ENCODE results near the gene AK9. TPM values are rescaled to one million over a fixed set of nuclear protein-coding genes. Genes with fewer than 3 reads are reported as not detected.

Gene AK9
- total and polyA plus RNA-seq, 2 donors, result 12.9 to 14.4 TPM

GRCh38 chr6:109457562-109457996 is 233.4 kb downstream of the AK9 start:
- Histone ChIP-seq H3K27me3 (ENCODE audit: control insufficient read depth in 2 of 2, insufficient read depth in 1 of 2, low read length in 1 of 2) (peaks cover 0 to 5% of the 10 kb centered on the region in 2 donors), H3K36me3 (ENCODE audit: control insufficient read depth in 2 of 2, insufficient read depth in 2 of 2, low read length in 1 of 2) (peaks cover 4 to 12% of the 10 kb centered on the region in 2 donors), H3K4me1 (ENCODE audit: control insufficient read depth in 2 of 2, insufficient read depth in 2 of 2, low read length in 2 of 2) (peaks cover 19 to 47% of the 10 kb centered on the region in 2 donors), H3K4me3 (ENCODE audit: low read length in 2 of 2) (no peak overlapping the region), H3K27ac (ENCODE audit: low read depth in 1 of 2, low read length in 1 of 2) (peak overlapping the region in 1 of 2 donors; percentile 31), H3K9me3 (ENCODE audit: control insufficient read depth in 2 of 2, insufficient read depth in 1 of 2, low read length in 1 of 2) (no peaks in the 10 kb centered on the region)
- DNase-seq (ENCODE audit: low read depth in 6 of 9, low spot score in 9 of 9), result no peak
- 96% methylated on average over 6 of the region's 6 CpGs for WGBS

- H3K27me3 ChIP-seq (ENCODE audit: control insufficient read depth in 2 of 2, insufficient read depth in 1 of 2, low read length in 1 of 2), result peaks cover 0 to 5% of the 10 kb centered on the region in 2 donors
- H3K27ac ChIP-seq (ENCODE audit: low read depth in 1 of 2, low read length in 1 of 2), result peak overlapping the region in 1 of 2 donors; percentile 47
- H3K4me1 ChIP-seq (ENCODE audit: control insufficient read depth in 2 of 2, insufficient read depth in 2 of 2, low read length in 2 of 2), result peaks cover 19 to 52% of the 10 kb centered on the region in 2 donors
- peaks cover 4 to 10% of the 10 kb centered on the region in 2 donors for H3K36me3 ChIP-seq (ENCODE audit: control insufficient read depth in 2 of 2, insufficient read depth in 2 of 2, low read length in 1 of 2)
- 90% methylated on average over 16 of the region's 16 CpGs for WGBS
- H3K4me3 ChIP-seq (ENCODE audit: low read length in 2 of 2), result peak overlapping the region in 1 of 2 donors; percentile 91
- DNase-seq (ENCODE audit: low read depth in 6 of 9, low spot score in 9 of 9), result no peak
- no peaks in the 10 kb centered on the region for H3K9me3 ChIP-seq (ENCODE audit: control insufficient read depth in 2 of 2, insufficient read depth in 1 of 2, low read length in 1 of 2)
Observed at GRCh38 chr6:109456710-109457561, 234.1 kb downstream of the AK9 start.

DNA sequence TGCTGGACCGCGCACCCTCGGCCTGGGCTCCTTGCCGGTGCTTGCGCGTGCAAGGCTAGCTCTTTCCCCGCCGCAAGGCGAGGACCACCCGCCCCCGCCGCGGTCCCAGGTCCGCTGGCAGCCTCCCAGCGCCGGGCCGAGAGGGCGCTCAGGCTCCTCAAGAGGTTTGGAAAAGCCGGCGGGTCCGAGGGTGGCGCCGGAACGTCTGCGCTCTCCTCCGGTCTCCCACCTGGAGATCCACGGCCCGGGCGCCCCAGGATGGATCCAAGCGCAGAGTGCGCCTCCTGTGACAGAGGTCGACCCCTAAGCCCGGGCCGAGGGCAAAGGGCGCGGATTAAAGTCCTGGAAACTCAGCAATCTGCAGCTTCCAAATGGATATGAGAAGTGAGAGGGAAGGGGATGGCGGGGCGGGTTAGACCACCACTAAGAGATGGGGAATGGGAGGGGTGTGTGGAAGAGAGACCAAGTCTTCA is 234.9 kb downstream of the AK9 start:
- peaks cover 0 to 5% of the 10 kb centered on the region in 2 donors for H3K27me3 ChIP-seq (ENCODE audit: control insufficient read depth in 2 of 2, insufficient read depth in 1 of 2, low read length in 1 of 2)
- H3K4me3 ChIP-seq (ENCODE audit: low read length in 2 of 2), result peak overlapping the region; percentile 85 to 91
- H3K9me3 ChIP-seq (ENCODE audit: control insufficient read depth in 2 of 2, insufficient read depth in 1 of 2, low read length in 1 of 2), result no peaks in the 10 kb centered on the region
- DNase-seq (ENCODE audit: low read depth in 6 of 9, low spot score in 9 of 9), result no peak
- H3K27ac ChIP-seq (ENCODE audit: low read depth in 1 of 2, low read length in 1 of 2), result peak overlapping the region in 1 of 2 donors; percentile 62
- peaks cover 8 to 11% of the 10 kb centered on the region in 2 donors for H3K36me3 ChIP-seq (ENCODE audit: control insufficient read depth in 2 of 2, insufficient read depth in 2 of 2, low read length in 1 of 2)
- peaks cover 19 to 53% of the 10 kb centered on the region in 2 donors for H3K4me1 ChIP-seq (ENCODE audit: control insufficient read depth in 2 of 2, insufficient read depth in 2 of 2, low read length in 2 of 2)
- 25% methylated on average over 38 of the region's 38 CpGs for WGBS

- DNase-seq (ENCODE audit: low read depth in 6 of 9, low spot score in 9 of 9), result peak in 7 of 9 donors; percentile 30 to 79 (median 56)
- peaks cover 8 to 13% of the 10 kb centered on the region in 2 donors for H3K36me3 ChIP-seq (ENCODE audit: control insufficient read depth in 2 of 2, insufficient read depth in 2 of 2, low read length in 1 of 2)
- peaks cover 0 to 5% of the 10 kb centered on the region in 2 donors for H3K27me3 ChIP-seq (ENCODE audit: control insufficient read depth in 2 of 2, insufficient read depth in 1 of 2, low read length in 1 of 2)
- H3K27ac ChIP-seq (ENCODE audit: low read depth in 1 of 2, low read length in 1 of 2), result peak within 1 kb of the TSS; percentile 88 to 93
- no peaks in the 10 kb centered on the region for H3K9me3 ChIP-seq (ENCODE audit: control insufficient read depth in 2 of 2, insufficient read depth in 1 of 2, low read length in 1 of 2)
- peaks cover 19 to 54% of the 10 kb centered on the region in 2 donors for H3K4me1 ChIP-seq (ENCODE audit: control insufficient read depth in 2 of 2, insufficient read depth in 2 of 2, low read length in 2 of 2)
- H3K4me3 ChIP-seq (ENCODE audit: low read length in 2 of 2), result peak within 1 kb of the TSS; percentile 85 to 91
- WGBS, result under 1% methylated on average over 70 of the region's 70 CpGs
Observed at GRCh38 chr6:109455437-109456110, 235.4 kb downstream of the AK9 start, which contains the start of gene MICAL1. TSS of gene MICAL1 (minus strand) at chr6:109455772. CDS start at chr6:109454196, 1,576 bp downstream.

DNA sequence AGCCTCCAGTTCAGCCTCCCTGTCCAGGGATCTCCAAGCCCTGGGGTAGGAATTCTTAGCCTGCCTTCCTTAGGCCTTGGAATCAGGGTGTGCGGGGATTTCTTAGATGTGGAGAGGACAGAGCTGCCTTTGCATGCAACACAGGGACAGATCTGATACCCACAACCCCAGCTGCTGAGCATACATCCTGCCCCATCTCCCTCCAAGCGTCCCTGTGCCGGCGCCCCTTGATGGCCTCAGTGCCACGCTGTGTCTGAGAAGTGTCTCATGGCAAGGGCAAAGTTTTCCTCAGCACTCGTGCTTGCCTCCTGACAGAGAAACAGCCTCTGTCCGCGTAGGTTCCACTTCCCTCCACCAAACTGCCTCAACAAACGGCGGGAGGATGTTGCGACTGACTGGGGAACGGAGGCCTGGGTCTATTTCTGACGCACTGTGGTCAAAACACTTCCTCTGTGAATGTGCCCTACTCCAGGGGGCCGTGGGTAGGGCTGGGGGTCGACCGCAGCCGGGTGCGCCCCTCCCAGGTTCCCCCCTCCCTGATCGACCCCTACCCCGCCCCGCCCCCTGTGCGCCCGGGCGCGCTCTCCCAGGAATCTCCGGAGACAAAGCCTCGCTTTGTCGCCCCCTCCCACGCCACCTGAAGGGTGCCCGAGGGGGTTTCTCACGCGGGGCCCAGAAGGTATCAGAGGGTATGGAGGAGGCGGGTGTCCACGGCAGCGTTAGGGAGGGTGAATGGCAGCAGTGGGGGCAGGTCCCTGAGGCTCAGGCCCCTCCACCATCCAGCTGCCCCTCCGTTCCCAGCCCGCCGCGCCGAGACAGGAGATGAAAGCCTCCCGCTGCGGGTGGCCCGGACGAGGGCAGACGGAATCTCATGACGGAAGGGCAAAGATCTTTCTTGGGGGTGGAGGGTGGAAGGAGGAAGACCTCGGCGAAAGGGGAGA is 236.2 kb downstream of the AK9 start:
- 1% methylated on average over 48 of the region's 48 CpGs for WGBS
- peaks cover 8 to 16% of the 10 kb centered on the region in 2 donors for H3K36me3 ChIP-seq (ENCODE audit: control insufficient read depth in 2 of 2, insufficient read depth in 2 of 2, low read length in 1 of 2)
- peak in 7 of 9 donors; percentile 40 to 87 (median 65) for DNase-seq (ENCODE audit: low read depth in 6 of 9, low spot score in 9 of 9)
- H3K27ac ChIP-seq (ENCODE audit: low read depth in 1 of 2, low read length in 1 of 2), result peak overlapping the region; percentile 88 to 93
- peaks cover 0 to 5% of the 10 kb centered on the region in 2 donors for H3K27me3 ChIP-seq (ENCODE audit: control insufficient read depth in 2 of 2, insufficient read depth in 1 of 2, low read length in 1 of 2)
- no peaks in the 10 kb centered on the region for H3K9me3 ChIP-seq (ENCODE audit: control insufficient read depth in 2 of 2, insufficient read depth in 1 of 2, low read length in 1 of 2)
- peaks cover 21 to 62% of the 10 kb centered on the region in 2 donors for H3K4me1 ChIP-seq (ENCODE audit: control insufficient read depth in 2 of 2, insufficient read depth in 2 of 2, low read length in 2 of 2)
- peak overlapping the region; percentile 85 to 91 for H3K4me3 ChIP-seq (ENCODE audit: low read length in 2 of 2)

GRCh38 chr6:109453594-109454495 is 237.2 kb downstream of the AK9 start:
- peaks cover 27 to 62% of the 10 kb centered on the region in 2 donors for H3K4me1 ChIP-seq (ENCODE audit: control insufficient read depth in 2 of 2, insufficient read depth in 2 of 2, low read length in 2 of 2)
- peak overlapping the region; percentile 87 to 88 for H3K27ac ChIP-seq (ENCODE audit: low read depth in 1 of 2, low read length in 1 of 2)
- WGBS, result 91% methylated on average over 27 of the region's 27 CpGs

DNA sequence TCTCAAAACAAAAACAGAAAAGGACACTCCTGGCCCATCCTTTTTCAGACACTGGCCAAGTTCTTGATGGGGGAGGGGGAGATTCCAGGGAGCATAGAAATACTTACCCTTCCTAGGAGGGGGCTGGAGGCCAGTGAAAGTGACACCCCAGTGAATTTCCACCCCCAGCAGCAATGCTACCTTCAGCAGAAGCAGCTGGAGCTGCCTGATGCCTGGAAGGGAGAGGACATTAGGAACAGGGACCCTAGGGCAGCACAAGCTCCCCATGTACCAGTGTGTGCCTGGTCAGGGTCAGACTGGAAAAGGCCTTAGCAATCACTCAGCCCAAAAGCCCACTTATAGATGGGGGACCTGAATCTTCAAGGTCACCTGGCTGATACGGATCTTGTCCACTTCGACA is 237.8 kb downstream of the AK9 start:
- 97% methylated on average over 2 of the region's 2 CpGs for WGBS
- H3K9me3 ChIP-seq (ENCODE audit: control insufficient read depth in 2 of 2, insufficient read depth in 1 of 2, low read length in 1 of 2), result peaks cover 0 to 1% of the 10 kb centered on the region in 2 donors
- peaks cover 12 to 16% of the 10 kb centered on the region in 2 donors for H3K36me3 ChIP-seq (ENCODE audit: control insufficient read depth in 2 of 2, insufficient read depth in 2 of 2, low read length in 1 of 2)
- H3K27me3 ChIP-seq (ENCODE audit: control insufficient read depth in 2 of 2, insufficient read depth in 1 of 2, low read length in 1 of 2), result peaks cover 0 to 5% of the 10 kb centered on the region in 2 donors
- no peak overlapping the region for H3K4me3 ChIP-seq (ENCODE audit: low read length in 2 of 2)
- no peak for DNase-seq (ENCODE audit: low read depth in 6 of 9, low spot score in 9 of 9)
- H3K4me1 ChIP-seq (ENCODE audit: control insufficient read depth in 2 of 2, insufficient read depth in 2 of 2, low read length in 2 of 2), result peaks cover 23 to 55% of the 10 kb centered on the region in 2 donors
- no peak overlapping the region for H3K27ac ChIP-seq (ENCODE audit: low read depth in 1 of 2, low read length in 1 of 2)

More at GRCh38 chr6:109453594-109454495, 237.2 kb downstream of the AK9 start:
- Histone ChIP-seq H3K27me3 (ENCODE audit: control insufficient read depth in 2 of 2, insufficient read depth in 1 of 2, low read length in 1 of 2) (peaks cover 0 to 5% of the 10 kb centered on the region in 2 donors), H3K9me3 (ENCODE audit: control insufficient read depth in 2 of 2, insufficient read depth in 1 of 2, low read length in 1 of 2) (no peaks in the 10 kb centered on the region), H3K4me3 (ENCODE audit: low read length in 2 of 2) (peak overlapping the region; percentile 85 to 91), H3K36me3 (ENCODE audit: control insufficient read depth in 2 of 2, insufficient read depth in 2 of 2, low read length in 1 of 2) (peaks cover 8 to 16% of the 10 kb centered on the region in 2 donors)
- no peak for DNase-seq (ENCODE audit: low read depth in 6 of 9, low spot score in 9 of 9)

Data from thymus (tissue), 11 donors.